Caki2 (cell line): ENCODE data around the gene CDC42. TPM values are rescaled to one million over a fixed set of nuclear protein-coding genes. Genes with fewer than 3 reads are reported as not detected.

Experiments
- DNase-seq: peaks from one replicate; pipeline ENCODE4 v3.0.0-alpha.2; 2015; ENCODE audit warnings: low read depth
- in situ Hi-C: cut with HindIII; loops from 2 replicates; pipeline ENCODE4 v1.10.0; 2016; ENCODE audit warnings: low sequenced_read_pairs, low pct_unique_long_range_greater_than_20kb, mixed read lengths
- total RNA-seq: library from RNA; depleted of rRNA; stranded (reverse); fragments of >200 nt; shearing (Covaris generic); gene quantifications from 2 replicates; pipeline ENCODE4 v1.2.3, GENCODE V29; 2014; ENCODE audit warnings: low replicate concordance

CDC42 gene
- total RNA-seq, 1 experiment from 2014 or later: 331 TPM

GRCh38 chr1:22118291-22118992, 65.9 kb downstream of the CDC42 start:
- DNase-seq: no peak
- in situ Hi-C loops: no loop called here

DNA sequence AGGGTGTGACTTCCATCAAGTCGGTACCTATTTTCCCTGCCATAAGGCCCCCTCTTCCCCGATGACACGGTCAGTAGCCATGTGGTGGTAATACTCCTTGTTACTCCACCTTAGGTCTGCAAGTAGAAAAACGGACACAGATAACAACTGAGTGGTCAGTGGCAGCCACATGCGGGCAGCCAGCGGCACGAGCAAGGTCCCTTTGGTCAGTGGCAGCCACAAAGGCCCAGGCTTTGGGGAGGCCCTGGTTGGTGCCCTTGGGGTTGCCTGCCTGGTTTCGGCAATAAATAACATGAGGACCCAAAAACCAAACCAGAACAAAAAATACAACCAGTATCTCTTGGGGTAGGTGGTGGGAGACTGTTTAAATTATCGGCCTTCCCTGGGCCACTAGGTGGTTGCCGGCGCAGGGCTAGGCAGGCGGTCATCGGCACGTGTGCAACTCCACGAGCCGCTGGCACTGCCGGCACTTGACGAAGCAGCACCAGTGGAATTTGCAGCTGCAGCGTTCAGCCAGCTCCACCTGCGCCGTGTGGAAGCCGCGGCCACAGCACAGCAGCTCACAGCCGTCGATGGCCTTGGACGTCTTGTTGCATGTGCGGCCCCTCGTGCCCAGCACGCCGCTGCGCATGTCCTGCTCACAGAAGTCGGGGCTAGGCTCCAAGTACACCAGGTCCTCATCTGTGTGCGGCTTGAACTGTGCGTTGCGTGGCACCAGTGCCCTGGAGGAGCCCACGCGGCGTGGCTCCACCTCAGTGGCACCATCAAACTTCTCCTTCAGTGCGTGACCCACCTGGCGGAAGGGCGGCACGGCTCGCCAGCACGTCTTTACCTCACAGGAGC, 67.3 kb downstream of the CDC42 start:
- in situ Hi-C loops: no loop called here

DNA sequence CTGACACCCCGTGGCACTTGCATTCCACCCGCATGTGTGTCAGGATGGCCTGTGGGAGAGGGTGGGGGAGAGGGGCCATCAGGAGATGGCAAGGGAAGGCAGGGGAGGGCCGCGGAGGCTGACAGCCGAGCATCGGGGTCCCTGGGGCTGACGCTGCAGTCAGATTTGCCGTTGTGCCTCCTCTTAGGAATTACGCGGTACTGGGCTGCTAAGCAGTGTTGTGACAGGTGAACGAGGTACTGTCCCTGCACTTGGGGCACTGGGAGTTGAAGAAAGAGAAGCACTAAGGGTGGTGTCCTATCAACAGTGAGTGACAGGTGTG, 67.9 kb downstream of the CDC42 start:
- in situ Hi-C loops: no loop called here

More for the DNA sequence above, 67.3 kb downstream of the CDC42 start:
- DNase-seq: no peak

DNA sequence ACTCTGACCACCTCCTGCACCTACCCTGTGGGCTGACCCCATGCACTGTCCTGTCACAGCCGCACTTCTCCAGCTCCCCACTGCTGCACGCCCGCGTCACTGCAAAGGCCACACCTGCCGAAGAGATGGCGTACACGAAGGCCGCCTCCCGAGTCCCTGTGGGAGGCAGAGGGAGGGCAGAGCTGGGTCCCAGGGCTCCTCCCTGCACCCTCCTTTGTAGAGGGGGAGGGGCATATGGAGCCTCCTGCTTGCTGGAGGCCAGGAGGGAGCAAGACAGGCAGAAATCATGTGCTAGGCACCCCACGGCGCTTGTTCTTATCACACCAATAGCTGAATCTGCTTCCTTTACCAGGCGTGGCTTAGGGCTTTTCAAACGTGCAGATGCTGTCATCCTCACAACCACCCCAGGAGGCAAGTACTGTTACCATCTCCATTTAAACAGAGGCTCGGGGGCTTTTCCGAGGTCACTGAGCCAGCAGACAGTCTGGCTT, 69.0 kb downstream of the CDC42 start:
- in situ Hi-C loops: no loop called here
- no peak for DNase-seq

More for the DNA sequence above, 67.9 kb downstream of the CDC42 start:
- DNase-seq: no peak

DNA sequence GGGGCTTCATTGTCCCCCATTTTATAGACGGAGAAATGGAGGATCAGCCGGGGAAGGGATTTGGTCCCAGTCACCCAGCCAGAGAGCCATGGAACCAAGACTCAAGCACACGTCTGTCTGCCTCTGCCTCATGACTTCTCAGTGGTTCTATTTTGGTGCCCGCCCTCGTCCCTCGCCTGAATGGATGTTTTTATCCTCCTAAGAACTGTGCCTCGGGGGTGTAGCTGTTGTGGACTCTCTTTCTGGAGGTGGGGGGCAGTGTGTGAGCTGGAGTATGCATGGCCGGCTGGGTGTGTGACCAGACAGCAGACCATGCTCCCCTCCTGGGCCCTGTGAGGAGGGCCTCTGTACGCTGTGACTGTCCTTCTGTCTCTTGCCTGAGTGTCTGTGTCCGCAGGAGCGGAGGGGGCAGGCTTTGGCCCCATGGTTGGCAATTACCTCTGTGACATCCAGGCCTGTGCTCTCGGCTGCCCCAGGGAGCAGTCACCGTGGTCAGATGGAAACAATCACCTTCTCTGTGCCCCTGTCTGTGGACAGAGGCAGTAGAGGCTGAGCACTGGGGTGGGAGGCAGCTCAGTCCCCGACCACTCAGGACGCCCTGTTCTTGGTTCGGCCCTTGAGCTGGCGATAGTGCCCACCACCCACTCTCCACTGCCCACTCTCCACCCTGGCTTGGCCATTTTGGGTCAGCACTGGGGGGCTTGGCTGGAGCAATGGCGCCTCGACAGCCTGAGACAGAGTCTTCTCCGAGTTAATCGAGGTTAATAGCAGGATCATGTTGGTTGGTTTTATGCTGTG, 70.0 kb downstream of the CDC42 start:
- DNase-seq: no peak
- in situ Hi-C loops: no loop called here

DNA sequence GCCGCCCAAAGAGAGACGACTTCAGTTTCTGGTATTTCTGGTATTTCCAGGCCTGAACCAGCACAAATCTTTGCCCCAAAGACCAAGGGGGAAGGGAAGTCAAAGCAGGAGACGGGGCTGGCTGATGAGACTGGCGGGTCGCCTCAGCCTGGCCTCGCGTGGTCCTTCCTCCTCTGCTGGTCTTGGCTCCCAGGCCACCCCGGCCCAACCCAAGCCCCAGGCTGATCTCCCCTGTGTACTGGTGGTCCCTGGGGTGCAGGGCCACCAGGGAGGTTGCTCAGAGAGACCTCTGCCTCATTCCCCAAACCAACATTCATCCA, 70.5 kb downstream of the CDC42 start:
- no peak for DNase-seq
- in situ Hi-C loops: no loop called here

DNA sequence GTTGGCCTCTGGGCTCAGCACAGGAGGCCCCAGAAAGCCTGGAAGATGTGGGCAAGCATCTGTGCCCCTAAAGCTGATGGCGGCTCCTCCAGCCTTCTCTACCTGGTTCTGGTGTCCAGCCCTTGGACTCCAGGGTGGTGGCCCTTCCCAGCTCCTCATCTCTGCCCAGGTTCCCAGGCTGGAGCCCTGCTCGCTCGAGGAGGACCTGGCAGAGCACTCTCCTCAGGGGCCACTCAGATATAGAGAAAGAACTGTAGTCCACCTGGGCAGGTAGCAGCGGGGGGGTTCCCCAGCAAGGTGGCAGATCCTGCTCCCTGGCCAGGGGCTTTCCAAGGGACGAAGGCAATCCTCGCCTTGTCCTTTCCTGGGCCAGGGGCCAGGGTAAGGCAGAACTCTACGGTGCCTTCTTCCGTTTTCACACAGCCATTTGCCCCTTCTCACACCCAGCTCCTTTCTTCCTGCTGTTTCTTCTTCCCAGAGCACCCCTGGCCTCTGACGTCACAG, 71.4 kb downstream of the CDC42 start:
- in situ Hi-C loops: no loop called here
- DNase-seq: no peak

GRCh38 chr1:22124592-22125229, 72.2 kb downstream of the CDC42 start:
- no peak for DNase-seq
- in situ Hi-C loops: no loop called here

DNA sequence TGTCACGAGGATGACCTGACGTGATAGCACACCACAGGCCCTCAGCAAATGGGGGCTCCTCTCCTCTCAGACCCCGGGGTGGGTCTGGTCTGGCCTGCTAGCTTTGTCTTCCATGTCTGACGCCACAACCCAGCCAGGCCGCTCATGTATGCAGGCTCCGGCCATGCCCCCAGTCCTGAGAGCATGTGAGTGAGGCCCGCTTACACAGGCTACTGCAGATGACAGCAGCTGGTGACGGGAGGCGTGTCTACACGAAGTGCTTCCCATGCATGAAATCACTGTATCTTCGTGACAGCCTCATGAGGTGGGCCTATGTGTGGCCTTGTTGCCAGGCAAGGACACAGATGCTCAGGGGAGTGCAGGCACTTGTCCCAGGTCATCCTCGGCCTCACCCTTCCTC, 74.0 kb downstream of the CDC42 start:
- no peak for DNase-seq
- in situ Hi-C loops: no loop called here

DNA sequence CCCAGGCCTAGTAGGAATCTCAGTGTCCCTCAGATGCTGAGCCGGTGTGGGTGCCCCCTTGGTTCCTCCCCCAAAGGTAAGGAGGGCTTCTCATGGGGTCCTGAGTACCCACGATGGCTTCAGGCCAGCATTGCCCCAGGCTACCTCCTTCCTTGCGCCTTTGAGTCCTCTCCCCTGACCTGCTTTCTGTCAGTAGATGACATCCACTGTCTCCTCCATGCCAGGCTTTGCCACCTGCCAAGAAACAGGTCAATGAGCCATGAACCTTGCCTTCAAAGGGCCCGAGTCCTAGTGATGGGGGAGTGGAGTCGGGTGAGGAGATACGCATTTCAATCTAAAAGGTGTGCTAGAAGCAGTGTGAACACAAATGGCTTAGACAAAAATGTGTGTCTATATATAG, 74.7 kb downstream of the CDC42 start:
- in situ Hi-C loops: no loop called here

GRCh38 chr1:22127731-22128130, 75.2 kb downstream of the CDC42 start:
- DNase-seq: no peak
- in situ Hi-C loops: no loop called here

More for the DNA sequence above, 74.7 kb downstream of the CDC42 start:
- DNase-seq: no peak

GRCh38 chr1:22128392-22128791, 75.9 kb downstream of the CDC42 start:
- in situ Hi-C loops: no loop called here
- DNase-seq: no peak

DNA sequence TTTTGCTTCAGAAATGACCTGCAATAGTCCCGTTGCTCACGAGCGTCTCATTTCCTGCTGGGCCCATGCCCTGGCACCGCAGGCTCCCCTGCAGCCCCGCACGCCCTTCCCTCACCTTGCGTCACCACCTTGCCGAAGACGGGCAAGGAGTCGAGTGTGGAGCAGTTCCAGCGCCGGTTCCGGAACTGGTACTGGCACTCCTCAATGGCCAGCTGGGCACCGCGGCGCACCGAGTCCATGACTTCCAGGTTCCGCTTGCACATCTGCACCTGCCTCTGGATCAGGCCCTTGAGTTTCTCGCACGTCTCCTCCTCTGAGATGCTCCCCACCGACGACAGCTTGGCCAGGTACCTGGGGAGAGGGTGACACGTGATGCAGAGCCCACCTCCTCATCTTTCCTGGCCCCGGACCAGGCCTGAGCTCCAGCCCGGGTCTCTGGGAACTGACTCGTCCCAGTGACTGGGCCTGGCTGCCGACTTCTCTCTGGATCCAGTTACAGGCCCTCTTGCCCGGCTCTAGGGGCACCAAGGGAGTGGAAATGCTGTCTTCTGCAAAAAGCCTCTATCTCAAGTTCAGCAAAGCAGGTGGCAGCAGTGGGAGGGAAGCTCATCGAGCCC, 77.1 kb downstream of the CDC42 start:
- DNase-seq: no peak
- in situ Hi-C loops: no loop called here

GRCh38 chr1:22131062-22131461, 78.6 kb downstream of the CDC42 start:
- in situ Hi-C loops: no loop called here
- DNase-seq: no peak

- in situ Hi-C loops: no loop called here
- DNase-seq: peak; percentile 41
Observed at GRCh38 chr1:22131875-22132486, 79.5 kb downstream of the CDC42 start.

- in situ Hi-C loops: no loop called here
- no peak for DNase-seq
Observed at GRCh38 chr1:22132517-22133235, 80.2 kb downstream of the CDC42 start.
